Middle frontal gyrus (tissue), 1 donor: ENCODE measurements around the gene TEF.

Experiments used
- DNase-seq: peaks from one replicate; pipeline ENCODE4 v3.0.0-alpha.2; 2015; ENCODE audit warnings: low spot score; ENCODE audit errors: extremely low spot score

The TEF gene

GRCh38 chr22:41447435-41448188 lies 65.9 kb downstream of the TEF start:
- DNase-seq = no peak

DNA sequence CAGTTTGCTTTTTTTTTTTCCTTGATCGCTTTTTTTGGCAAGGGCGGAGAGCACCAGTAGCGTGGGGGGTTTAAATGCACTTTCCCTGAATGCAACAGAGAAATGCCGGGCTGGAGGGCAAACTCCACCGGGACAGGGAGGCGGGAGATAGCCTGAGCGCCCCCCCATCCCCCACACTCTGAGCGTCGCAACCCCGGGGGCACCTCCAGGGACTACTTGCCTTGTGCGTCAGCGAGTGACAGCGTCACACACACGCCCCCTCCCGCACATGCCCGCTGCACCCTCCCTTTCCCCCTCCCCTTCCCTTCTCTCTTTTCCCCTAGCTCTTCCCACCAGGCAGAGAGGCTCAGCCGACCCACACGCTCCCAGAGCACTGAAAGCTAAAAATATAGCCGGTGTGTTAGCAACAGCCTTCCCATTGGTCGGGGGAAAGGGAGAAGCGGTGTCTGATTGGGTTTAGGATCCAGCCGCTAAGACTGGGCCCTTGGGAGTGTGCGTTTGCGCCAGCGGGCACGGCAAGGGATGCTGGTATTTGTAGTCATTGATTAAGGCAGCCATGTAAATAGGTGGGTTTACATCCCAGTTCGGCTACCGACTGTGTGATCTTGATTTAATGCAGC lies 66.6 kb downstream of the TEF start:
- DNase-seq = peak; percentile 100
